ENCODE results near the gene RBBP5.

Gene RBBP5

GRCh38 chr1:205061665-205062069, 60.1 kb downstream of the RBBP5 start:
- no peak overlapping the region for H3K27ac Mint-ChIP-seq
- no peaks in the 10 kb centered on the region for H3K4me1 Mint-ChIP-seq (ENCODE audit: low read depth)
- peak; percentile 78 for DNase-seq
- H3K4me3 Mint-ChIP-seq: no peak overlapping the region
- no peaks in the 10 kb centered on the region for H3K36me3 Mint-ChIP-seq (ENCODE audit: low read depth)
- no peaks in the 10 kb centered on the region for H3K9me3 Mint-ChIP-seq
- no peaks in the 10 kb centered on the region for H3K27me3 Mint-ChIP-seq

GRCh38 chr1:205061227-205061626, 60.6 kb downstream of the RBBP5 start:
- H3K4me3 Mint-ChIP-seq: no peak overlapping the region
- H3K27me3 Mint-ChIP-seq: no peaks in the 10 kb centered on the region
- no peak for DNase-seq
- H3K27ac Mint-ChIP-seq: no peak overlapping the region
- H3K36me3 Mint-ChIP-seq (ENCODE audit: low read depth): no peaks in the 10 kb centered on the region
- no peaks in the 10 kb centered on the region for H3K9me3 Mint-ChIP-seq
- H3K4me1 Mint-ChIP-seq (ENCODE audit: low read depth): no peaks in the 10 kb centered on the region

DNA sequence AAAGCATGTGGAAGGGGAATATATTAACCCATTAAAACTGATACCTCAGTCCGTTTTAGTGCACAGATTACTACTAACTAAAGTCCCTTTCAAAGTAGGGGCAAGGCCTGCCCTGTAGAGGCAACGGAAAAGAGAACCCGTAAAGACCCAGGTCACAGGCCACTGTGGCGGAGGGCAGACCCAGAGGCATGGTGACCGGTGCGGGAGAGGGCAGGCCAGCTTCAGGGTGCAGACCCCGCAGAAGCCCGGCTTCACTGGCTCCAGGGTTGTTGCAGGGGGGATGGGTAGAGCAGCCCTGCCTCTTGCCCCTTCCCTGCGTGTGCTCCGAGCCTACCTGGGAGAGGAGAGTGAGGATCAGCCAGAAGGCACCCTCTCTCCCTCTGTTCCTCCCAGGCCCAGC, 61.0 kb downstream of the RBBP5 start:
- Mint-ChIP-seq H3K27ac (no peak overlapping the region), H3K4me3 (no peak overlapping the region), H3K27me3 (no peaks in the 10 kb centered on the region), H3K4me1 (ENCODE audit: low read depth) (no peaks in the 10 kb centered on the region), H3K36me3 (ENCODE audit: low read depth) (no peaks in the 10 kb centered on the region), H3K9me3 (no peaks in the 10 kb centered on the region)
- no peak for DNase-seq

GRCh38 chr1:205059660-205060059, 62.1 kb downstream of the RBBP5 start:
- H3K36me3 Mint-ChIP-seq (ENCODE audit: low read depth): no peaks in the 10 kb centered on the region
- H3K27me3 Mint-ChIP-seq: no peaks in the 10 kb centered on the region
- H3K27ac Mint-ChIP-seq: no peak overlapping the region
- no peaks in the 10 kb centered on the region for H3K4me1 Mint-ChIP-seq (ENCODE audit: low read depth)
- no peaks in the 10 kb centered on the region for H3K9me3 Mint-ChIP-seq
- DNase-seq: no peak
- no peak overlapping the region for H3K4me3 Mint-ChIP-seq

- no peaks in the 10 kb centered on the region for H3K36me3 Mint-ChIP-seq (ENCODE audit: low read depth)
- H3K27me3 Mint-ChIP-seq: peaks cover 4% of the 10 kb centered on the region
- no peak overlapping the region for H3K4me3 Mint-ChIP-seq
- DNase-seq: no peak
- no peak overlapping the region for H3K27ac Mint-ChIP-seq
- no peaks in the 10 kb centered on the region for H3K9me3 Mint-ChIP-seq
- H3K4me1 Mint-ChIP-seq (ENCODE audit: low read depth): no peaks in the 10 kb centered on the region
Measured at GRCh38 chr1:205058853-205059252, 62.9 kb downstream of the RBBP5 start.

DNA sequence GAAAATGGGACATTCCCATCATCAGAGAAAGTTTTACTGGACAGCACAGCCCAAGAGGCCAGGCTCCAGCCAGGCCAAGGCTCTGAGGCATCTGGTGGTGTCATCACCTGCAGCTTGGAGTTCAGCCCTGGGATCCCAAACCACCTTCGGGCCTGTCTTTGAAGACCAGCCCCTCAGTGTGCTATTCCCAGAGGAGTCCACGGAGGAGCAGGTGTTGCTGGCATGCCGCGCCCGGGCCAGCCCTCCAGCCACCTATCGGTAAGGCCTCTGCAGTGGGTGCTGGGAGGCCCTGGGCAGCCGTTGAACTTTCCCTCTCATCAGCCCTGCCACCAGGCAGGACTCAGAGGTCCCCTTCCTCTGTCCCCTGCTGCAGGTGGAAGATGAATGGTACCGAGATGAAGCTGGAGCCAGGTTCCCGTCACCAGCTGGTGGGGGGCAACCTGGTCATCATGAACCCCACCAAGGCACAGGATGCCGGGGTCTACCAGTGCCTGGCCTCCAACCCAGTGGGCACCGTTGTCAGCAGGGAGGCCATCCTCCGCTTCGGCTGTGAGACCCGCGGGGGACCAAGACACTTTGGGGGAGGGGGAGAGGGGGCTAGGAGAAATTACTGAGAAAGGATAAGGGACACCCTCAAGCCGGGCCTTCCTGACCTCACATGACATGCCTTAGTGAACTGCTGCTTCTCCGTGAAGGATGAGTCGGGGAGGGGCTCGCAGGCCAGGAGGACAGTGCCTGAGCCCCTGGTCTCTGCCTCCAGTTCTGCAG, 63.8 kb downstream of the RBBP5 start:
- Mint-ChIP-seq H3K36me3 (ENCODE audit: low read depth) (no peaks in the 10 kb centered on the region), H3K27ac (no peak overlapping the region), H3K27me3 (peaks cover 4% of the 10 kb centered on the region), H3K4me3 (no peak overlapping the region), H3K9me3 (no peaks in the 10 kb centered on the region), H3K4me1 (ENCODE audit: low read depth) (no peaks in the 10 kb centered on the region)
- DNase-seq: no peak

- no peaks in the 10 kb centered on the region for H3K9me3 Mint-ChIP-seq
- no peaks in the 10 kb centered on the region for H3K36me3 Mint-ChIP-seq (ENCODE audit: low read depth)
- DNase-seq: no peak
- no peak overlapping the region for H3K4me3 Mint-ChIP-seq
- H3K27ac Mint-ChIP-seq: no peak overlapping the region
- peaks cover 4% of the 10 kb centered on the region for H3K27me3 Mint-ChIP-seq
- no peaks in the 10 kb centered on the region for H3K4me1 Mint-ChIP-seq (ENCODE audit: low read depth)
Measured at GRCh38 chr1:205056956-205057568, 64.7 kb downstream of the RBBP5 start.

GRCh38 chr1:205056188-205056611, 65.6 kb downstream of the RBBP5 start:
- Mint-ChIP-seq H3K27me3 (peaks cover 4% of the 10 kb centered on the region), H3K9me3 (no peaks in the 10 kb centered on the region), H3K36me3 (ENCODE audit: low read depth) (no peaks in the 10 kb centered on the region), H3K4me1 (ENCODE audit: low read depth) (no peaks in the 10 kb centered on the region), H3K27ac (no peak overlapping the region), H3K4me3 (no peak overlapping the region)
- no peak for DNase-seq

DNA sequence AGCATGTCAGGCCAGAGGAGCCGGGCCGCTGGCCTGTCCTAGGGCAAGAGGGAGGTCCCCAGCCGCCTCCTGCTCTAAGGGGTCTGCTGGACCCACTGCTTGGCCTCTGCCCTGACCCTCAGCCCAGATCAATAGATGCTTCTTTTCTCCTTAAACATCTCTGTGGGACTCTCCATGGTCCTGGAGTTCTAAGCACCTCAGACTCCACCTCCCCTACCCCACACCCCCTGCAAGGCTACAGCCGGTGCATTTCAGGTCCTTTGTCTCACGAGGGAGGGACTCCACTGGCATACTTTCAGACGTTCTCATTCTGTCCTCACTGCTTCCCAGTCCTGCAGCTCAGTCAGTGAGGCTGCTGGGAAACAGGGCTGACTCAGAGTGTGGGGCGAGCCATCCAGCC, 67.8 kb downstream of the RBBP5 start:
- no peak for DNase-seq
- peaks cover 4% of the 10 kb centered on the region for H3K27me3 Mint-ChIP-seq
- no peaks in the 10 kb centered on the region for H3K9me3 Mint-ChIP-seq
- H3K36me3 Mint-ChIP-seq (ENCODE audit: low read depth): no peaks in the 10 kb centered on the region
- H3K27ac Mint-ChIP-seq: no peak overlapping the region
- H3K4me3 Mint-ChIP-seq: no peak overlapping the region
- H3K4me1 Mint-ChIP-seq (ENCODE audit: low read depth): no peaks in the 10 kb centered on the region

DNA sequence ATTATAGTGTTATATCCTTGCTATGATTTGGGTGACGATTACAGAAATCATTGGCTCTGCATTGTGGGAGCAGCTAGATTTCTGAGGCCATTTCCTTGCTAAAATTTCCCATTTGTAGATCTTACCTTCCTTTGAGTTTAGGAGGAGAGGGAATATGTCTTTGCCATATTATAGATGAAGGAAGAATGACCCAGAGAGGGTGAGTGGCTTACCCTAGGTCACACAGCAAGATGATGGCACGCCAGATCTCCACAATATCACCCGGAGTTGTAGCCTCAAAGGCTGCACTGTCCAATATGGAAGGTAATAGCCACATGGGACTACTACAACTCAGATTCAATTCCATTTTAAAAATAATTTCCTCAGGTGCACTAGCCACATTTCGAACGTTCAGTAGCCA, 68.5 kb downstream of the RBBP5 start:
- Mint-ChIP-seq H3K4me1 (ENCODE audit: low read depth) (no peaks in the 10 kb centered on the region), H3K27me3 (peaks cover 4% of the 10 kb centered on the region), H3K27ac (no peak overlapping the region), H3K9me3 (no peaks in the 10 kb centered on the region), H3K4me3 (no peak overlapping the region), H3K36me3 (ENCODE audit: low read depth) (no peaks in the 10 kb centered on the region)
- no peak for DNase-seq

DNA sequence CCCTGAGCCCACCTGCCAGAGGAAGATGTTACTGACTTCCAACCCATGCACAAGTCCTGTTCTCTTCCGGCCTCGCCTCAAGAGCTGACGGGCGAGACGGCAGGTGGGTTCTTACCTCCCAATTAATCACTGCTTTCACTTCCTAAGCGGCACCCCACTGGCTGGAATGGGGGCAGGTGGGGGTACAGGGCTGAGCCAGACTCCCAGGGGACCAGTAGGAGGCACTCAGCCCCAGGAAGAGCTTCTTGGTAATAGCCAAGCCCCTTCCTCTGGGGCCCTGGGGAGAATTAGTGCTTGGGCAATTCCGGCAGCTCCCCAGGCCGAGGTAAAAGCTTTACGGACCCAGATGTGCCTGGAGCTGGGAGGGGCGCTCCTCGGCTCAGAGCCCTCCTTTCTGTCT, 69.1 kb downstream of the RBBP5 start:
- no peak overlapping the region for H3K27ac Mint-ChIP-seq
- peaks cover 4% of the 10 kb centered on the region for H3K27me3 Mint-ChIP-seq

GRCh38 chr1:205049479-205049878, 72.3 kb downstream of the RBBP5 start:
- DNase-seq: no peak
- Mint-ChIP-seq H3K4me1 (ENCODE audit: low read depth) (no peaks in the 10 kb centered on the region), H3K36me3 (ENCODE audit: low read depth) (no peaks in the 10 kb centered on the region), H3K27ac (no peak overlapping the region), H3K4me3 (no peak overlapping the region), H3K9me3 (no peaks in the 10 kb centered on the region), H3K27me3 (peaks cover 30% of the 10 kb centered on the region)

More for the DNA sequence above, 69.1 kb downstream of the RBBP5 start:
- Mint-ChIP-seq H3K4me1 (ENCODE audit: low read depth) (no peaks in the 10 kb centered on the region), H3K36me3 (ENCODE audit: low read depth) (no peaks in the 10 kb centered on the region), H3K4me3 (no peak overlapping the region), H3K9me3 (no peaks in the 10 kb centered on the region)
- no peak for DNase-seq

DNA sequence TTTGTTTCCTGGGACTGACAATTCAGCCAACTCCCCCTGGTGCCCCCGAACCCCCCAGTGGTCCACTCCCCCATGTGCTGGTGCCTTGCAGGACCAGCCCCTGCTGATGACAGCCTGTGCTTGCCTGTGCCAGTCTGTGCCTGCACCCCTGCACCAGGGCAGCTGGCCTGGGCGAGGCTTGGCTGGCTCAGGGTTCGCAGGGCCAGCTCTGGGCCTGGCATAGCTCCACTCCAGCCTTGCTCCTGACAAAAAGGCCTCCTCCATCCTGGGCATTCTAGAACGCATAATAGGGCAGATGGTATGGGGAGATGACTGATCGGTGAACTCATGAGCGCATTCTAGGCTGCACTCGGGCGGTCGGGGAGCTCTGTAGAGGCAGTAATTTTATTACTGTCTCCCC, 73.4 kb downstream of the RBBP5 start:
- H3K4me3 Mint-ChIP-seq: no peak overlapping the region
- no peaks in the 10 kb centered on the region for H3K4me1 Mint-ChIP-seq (ENCODE audit: low read depth)
- H3K9me3 Mint-ChIP-seq: no peaks in the 10 kb centered on the region
- H3K36me3 Mint-ChIP-seq (ENCODE audit: low read depth): no peaks in the 10 kb centered on the region
- peaks cover 36% of the 10 kb centered on the region for H3K27me3 Mint-ChIP-seq
- H3K27ac Mint-ChIP-seq: no peak overlapping the region
- DNase-seq: no peak

- peaks cover 38% of the 10 kb centered on the region for H3K27me3 Mint-ChIP-seq
- no peak overlapping the region for H3K4me3 Mint-ChIP-seq
- no peaks in the 10 kb centered on the region for H3K4me1 Mint-ChIP-seq (ENCODE audit: low read depth)
- no peak overlapping the region for H3K27ac Mint-ChIP-seq
- H3K9me3 Mint-ChIP-seq: no peaks in the 10 kb centered on the region
- H3K36me3 Mint-ChIP-seq (ENCODE audit: low read depth): no peaks in the 10 kb centered on the region
- no peak for DNase-seq
Measured at GRCh38 chr1:205047764-205048231, 74.0 kb downstream of the RBBP5 start.

- no peak for DNase-seq
- H3K9me3 Mint-ChIP-seq: no peaks in the 10 kb centered on the region
- H3K36me3 Mint-ChIP-seq (ENCODE audit: low read depth): no peaks in the 10 kb centered on the region
- H3K27ac Mint-ChIP-seq: no peak overlapping the region
- no peak overlapping the region for H3K4me3 Mint-ChIP-seq
- no peaks in the 10 kb centered on the region for H3K4me1 Mint-ChIP-seq (ENCODE audit: low read depth)
- H3K27me3 Mint-ChIP-seq: peaks cover 47% of the 10 kb centered on the region
Measured at GRCh38 chr1:205046870-205047269, 74.9 kb downstream of the RBBP5 start.

All from activated T-cell treated with anti-CD3 and anti-CD28 coated beads, Interleukin-2, amount 50 U/mL, for 24 hours (primary cell).